ENCODE results near the gene DNAJC1.
"Not testable (repeated sequence)": the region's sequence is repeated elsewhere in the genome, so short reads cannot be mapped to it uniquely, and the experiment has no call there.

Gene DNAJC1

GRCh38 chr10:21724687-21725367 lies 278.7 kb downstream of the DNAJC1 start:
- no peak for DNase-seq (ENCODE audit: low read depth)

GRCh38 chr10:21724020-21724589 lies 279.4 kb downstream of the DNAJC1 start:
- no peak for DNase-seq (ENCODE audit: low read depth)

GRCh38 chr10:21722209-21722608 lies 281.3 kb downstream of the DNAJC1 start:
- DNase-seq (ENCODE audit: low read depth) = no peak

- DNase-seq (ENCODE audit: low read depth) = no peak
Measured at GRCh38 chr10:21721000-21721665, 282.4 kb downstream of the DNAJC1 start.

GRCh38 chr10:21720090-21720489 lies 283.4 kb downstream of the DNAJC1 start:
- DNase-seq (ENCODE audit: low read depth) = no peak

DNA sequence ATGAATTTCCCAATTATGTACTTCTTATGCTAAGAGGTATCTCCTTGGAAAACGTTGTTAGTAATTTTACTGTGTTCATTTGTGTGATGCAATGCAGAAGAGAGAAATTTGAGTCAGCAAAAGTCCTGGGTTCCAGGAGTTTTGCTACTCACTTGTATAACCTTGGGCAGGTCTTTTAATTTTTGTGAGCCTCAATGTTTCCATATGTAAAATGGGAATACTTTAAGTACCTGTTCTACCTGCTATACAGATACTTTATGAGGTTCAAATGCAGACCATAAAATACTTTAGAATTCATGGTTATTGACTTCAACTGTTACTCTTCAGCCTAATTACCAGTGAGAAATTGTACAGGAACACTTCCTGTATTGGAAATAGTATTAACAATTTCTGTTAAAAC lies 284.0 kb downstream of the DNAJC1 start:
- DNase-seq (ENCODE audit: low read depth) = no peak

GRCh38 chr10:21717437-21718054 lies 286.0 kb downstream of the DNAJC1 start:
- not testable (repeated sequence) for DNase-seq (ENCODE audit: low read depth)

GRCh38 chr10:21715531-21716195 lies 287.9 kb downstream of the DNAJC1 start:
- DNase-seq (ENCODE audit: low read depth) = no peak

GRCh38 chr10:21712975-21713374 lies 290.6 kb downstream of the DNAJC1 start:
- DNase-seq (ENCODE audit: low read depth) = no peak

DNA sequence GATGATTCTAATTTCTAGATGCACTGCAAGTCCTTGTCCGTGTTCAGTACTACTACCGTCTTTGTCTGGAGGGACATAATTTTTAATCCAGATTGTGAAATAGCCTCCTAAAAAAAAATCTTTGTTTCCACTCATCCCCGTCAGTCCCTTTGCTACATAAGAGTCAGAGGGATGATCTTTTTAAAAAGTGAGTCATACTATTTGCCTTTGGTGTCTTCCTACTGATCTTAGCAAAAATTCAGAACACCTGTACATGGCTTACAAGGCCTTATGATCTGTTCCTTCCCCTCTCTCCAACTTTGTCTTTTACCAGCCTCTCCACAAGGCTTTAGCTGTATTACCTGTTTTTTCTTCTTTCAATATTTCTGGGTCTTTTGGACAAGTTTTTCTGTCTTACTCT lies 296.0 kb downstream of the DNAJC1 start:
- no peak for DNase-seq (ENCODE audit: low read depth)

All from stimulated activated CD8-positive, alpha-beta memory T cell treated with anti-CD3 and anti-CD28 coated beads, Interleukin-12 subunit alpha, Interleukin-12 subunit beta, amount 100 ng/mL, for 1 hour (primary cell).